Fibroblast of skin of right biceps (primary cell): ENCODE results near the gene ADAMTS2.

Source experiments
- DNase-seq: peaks from one replicate; pipeline ENCODE4 v3.0.0-alpha.2; 2013

The ADAMTS2 gene

GRCh38 chr5:179343021-179343718 lies 2.1 kb downstream of the ADAMTS2 start:
- no peak for DNase-seq

- peak; percentile 43 for DNase-seq
Measured at GRCh38 chr5:179342577-179342976, 2.7 kb downstream of the ADAMTS2 start.

GRCh38 chr5:179340465-179340864 lies 4.8 kb downstream of the ADAMTS2 start:
- DNase-seq, result no peak

GRCh38 chr5:179339996-179340395 lies 5.3 kb downstream of the ADAMTS2 start:
- no peak for DNase-seq

- no peak for DNase-seq
Measured at GRCh38 chr5:179339081-179339480, 6.2 kb downstream of the ADAMTS2 start.

- DNase-seq, result no peak
Measured at GRCh38 chr5:179337796-179338676, 7.2 kb downstream of the ADAMTS2 start.

- DNase-seq, result no peak
Measured at GRCh38 chr5:179336871-179337795, 8.1 kb downstream of the ADAMTS2 start.

- no peak for DNase-seq
Measured at GRCh38 chr5:179336126-179336870, 9.0 kb downstream of the ADAMTS2 start.

GRCh38 chr5:179333796-179334761 lies 11.2 kb downstream of the ADAMTS2 start:
- no peak for DNase-seq

- DNase-seq, result no peak
Measured at GRCh38 chr5:179332741-179333290, 12.4 kb downstream of the ADAMTS2 start.

- DNase-seq, result no peak
Measured at GRCh38 chr5:179331591-179332375, 13.5 kb downstream of the ADAMTS2 start.

- no peak for DNase-seq
Measured at GRCh38 chr5:179330186-179330900, 14.9 kb downstream of the ADAMTS2 start.

- DNase-seq, result no peak
Measured at GRCh38 chr5:179328291-179328690, 17.0 kb downstream of the ADAMTS2 start.

- DNase-seq, result no peak
Measured at GRCh38 chr5:179327021-179327735, 18.1 kb downstream of the ADAMTS2 start.

GRCh38 chr5:179326122-179326927 lies 18.9 kb downstream of the ADAMTS2 start:
- peak; percentile 68 for DNase-seq

GRCh38 chr5:179325296-179326031 lies 19.8 kb downstream of the ADAMTS2 start:
- no peak for DNase-seq

GRCh38 chr5:179324760-179325295 lies 20.4 kb downstream of the ADAMTS2 start:
- no peak for DNase-seq
